GM18526 (cell line): ENCODE results near the gene PKP2.

Experiments
- POLR2A ChIP-seq: IDR thresholded peaks from 3 replicates; pipeline ENCODE4 v1.6.1; 2011; ENCODE audit not compliant: insufficient read length; ENCODE audit errors: extremely low read depth

Gene PKP2

DNA sequence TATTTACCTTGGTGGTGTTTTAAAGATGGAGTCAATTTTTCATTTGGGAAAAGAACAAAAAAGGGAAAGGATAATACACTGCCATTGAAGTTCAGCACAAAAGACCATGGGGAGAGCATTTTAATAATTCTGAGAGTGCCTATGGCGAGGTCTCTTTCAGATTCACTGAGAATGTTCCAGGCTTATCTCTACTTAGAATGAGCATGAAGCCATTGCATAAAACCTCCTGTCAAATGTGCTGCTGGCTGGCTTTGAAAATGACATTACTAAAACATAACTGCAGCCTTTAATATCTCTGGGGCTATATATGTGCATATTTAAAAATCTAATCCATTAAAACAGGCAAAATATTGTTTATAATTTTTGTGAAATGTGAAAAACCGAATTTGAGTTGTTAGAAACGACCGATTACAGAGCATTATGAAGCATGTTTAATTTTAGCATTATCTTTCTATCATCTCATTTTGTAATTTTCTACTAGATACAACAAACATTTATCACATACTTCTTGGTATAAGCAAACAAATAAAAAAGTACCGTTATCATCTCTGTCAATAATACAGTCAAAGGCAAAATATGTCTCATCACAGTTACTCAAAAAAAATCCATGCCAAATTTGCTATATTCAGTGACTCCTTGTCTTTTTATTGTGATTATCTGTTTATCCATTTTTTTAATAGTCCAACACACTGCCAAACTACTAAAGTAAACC is 95.2 kb downstream of the PKP2 start:
- TF ChIP-seq POLR2A = no peak

DNA sequence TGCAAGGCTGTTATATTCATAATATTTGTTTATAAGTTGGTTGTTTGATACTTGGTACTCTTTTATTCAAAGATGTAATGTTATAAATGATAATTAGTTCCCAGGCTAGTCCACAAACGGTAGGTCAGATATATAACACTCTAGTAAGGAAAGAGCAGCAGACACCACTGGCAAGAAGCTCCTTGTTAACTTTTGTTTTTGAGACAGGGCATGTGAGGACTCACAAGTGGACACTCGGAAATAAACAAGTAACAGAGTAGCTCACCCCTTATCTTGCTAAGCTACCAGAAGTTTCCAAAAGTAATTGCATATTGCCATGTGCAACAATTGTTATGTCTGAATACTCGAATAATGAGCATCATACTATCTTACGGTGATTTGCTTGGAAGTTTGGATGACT is 102.3 kb downstream of the PKP2 start:
- TF ChIP-seq POLR2A = no peak

DNA sequence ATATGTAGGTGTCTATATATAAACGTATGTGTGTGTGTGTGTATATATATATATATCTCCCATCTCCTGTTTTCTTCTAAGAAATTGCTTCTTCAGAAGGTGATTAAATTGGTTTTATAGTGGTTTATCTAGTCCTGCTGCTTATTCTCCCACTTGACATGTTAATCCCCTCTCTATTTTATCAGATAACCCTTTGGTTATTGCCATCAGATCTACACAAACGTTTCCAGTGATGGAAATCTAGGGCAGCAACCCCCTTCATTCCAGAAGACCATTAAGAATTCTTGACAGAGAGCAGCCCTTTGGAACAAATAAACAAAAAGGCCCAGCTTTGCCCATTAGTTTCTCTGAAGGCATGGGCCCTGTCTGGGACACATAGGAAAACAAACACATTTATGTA is 106.7 kb downstream of the PKP2 start:
- no peak for TF ChIP-seq POLR2A

DNA sequence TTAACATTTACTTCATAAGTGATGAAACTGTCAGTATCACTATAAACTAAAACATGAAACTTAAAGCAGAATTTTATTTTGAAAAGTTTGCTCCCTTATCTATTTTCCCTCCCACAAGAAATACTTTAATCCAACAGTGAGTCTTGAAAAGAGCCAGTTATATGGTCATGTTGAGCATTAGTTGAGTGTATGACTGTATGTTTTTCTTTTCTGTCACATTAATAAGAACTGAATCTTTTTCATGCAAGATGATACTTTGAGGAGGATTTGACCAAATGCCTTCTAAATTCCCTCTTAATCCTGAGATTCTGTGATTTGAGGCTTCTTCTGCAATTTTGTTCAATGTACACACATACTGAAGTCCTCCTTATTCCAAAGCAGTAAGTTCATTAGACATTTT is 107.1 kb downstream of the PKP2 start:
- TF ChIP-seq POLR2A = no peak

DNA sequence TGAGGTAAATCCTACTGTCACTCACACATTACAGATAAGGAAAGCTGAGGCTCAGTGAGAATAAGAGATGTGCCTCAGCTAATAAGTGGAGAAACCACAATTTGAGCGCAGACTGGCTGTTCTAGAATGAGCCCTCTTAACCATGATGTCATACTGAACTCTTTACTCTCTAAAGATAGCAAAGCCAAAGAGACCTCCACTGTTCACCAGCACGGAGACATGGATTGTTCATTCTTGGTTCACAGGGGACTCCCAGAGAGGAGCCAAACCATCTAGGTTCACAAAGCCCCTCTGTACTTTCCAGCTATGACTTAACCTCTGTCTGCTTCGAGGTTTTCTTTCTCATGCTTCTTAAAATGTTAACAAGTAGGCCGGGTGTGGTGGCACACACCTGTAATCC is 108.2 kb downstream of the PKP2 start:
- TF ChIP-seq POLR2A = no peak

DNA sequence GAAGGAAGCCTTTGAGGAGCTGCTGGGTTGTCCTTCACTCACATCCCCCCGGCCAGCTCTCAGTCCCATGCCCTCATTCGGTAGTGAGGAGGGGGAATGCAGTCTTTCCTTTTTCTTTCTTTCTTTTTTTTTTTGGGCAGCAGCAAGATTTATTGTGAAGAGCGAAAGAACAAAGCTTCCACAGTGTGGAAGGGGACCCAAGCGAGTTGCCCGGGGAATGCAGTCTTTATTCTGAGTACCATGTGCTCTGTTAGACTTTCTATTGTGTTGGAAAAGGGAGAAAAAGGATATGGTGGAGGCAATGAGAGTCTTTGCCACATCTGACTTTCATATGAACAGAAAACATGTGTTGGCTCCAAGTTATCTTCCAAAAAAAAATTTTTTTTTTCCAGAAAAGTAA is 111.0 kb downstream of the PKP2 start:
- TF ChIP-seq POLR2A = no peak

DNA sequence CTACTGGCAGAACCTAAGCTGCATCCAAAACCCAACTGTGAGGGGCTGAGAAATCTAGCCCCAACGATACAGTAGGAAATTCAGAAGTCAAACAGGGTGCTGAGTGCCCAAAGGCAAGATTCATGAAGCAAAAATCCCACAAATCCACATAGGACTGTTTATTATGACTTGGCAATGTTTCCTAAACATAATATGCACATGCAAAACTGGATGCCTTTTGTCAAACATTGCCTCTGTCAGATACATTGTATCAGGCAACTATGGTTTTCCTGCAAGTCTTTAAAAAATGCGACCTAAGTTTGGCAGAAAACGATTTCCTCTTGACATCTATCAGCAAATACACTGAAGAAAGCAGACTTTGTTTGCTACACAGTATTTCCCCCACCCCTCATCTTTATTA is 113.5 kb downstream of the PKP2 start:
- TF ChIP-seq POLR2A = no peak

DNA sequence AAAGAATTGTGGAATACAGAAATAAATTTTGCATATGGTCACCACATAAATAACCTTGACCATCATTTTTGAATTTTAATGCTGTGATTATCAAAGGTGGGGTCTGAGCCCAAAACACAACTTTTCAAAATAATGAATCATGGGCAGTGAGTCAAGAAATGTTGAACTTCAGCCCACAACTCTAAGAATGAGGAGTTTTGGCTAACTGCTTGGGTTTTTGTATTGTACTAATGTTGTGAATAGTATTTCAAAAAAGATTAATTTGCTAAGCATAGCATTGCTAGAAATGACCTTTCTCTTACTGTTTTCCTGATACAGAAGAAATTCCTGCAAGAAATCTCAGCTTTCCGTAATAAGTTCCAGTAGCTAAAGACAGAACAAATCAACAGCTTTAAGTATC is 116.5 kb downstream of the PKP2 start:
- TF ChIP-seq POLR2A = no peak

DNA sequence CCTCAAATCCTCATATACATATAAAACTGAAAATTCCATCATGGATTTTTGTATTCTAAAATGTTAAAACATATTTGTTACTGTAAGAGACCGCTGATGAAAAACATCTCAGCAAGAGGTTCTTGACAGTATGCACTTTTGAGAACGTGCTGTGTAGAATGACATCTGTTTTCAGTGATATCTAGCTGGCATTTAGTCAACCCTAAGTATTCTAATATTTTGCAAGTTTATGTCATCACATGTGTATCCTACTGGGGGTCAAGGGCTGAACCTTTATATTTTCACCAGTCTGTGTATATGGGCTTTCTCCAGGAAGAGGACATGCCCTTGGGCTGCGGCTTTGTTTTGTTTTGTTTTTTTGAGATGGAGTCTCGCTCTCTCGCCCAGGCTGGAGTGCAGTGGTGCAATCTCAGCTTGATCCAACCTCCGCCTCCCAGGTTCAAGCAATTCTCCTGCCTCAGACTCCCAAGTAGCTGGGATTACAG is 118.8 kb downstream of the PKP2 start:
- TF ChIP-seq POLR2A = no peak

DNA sequence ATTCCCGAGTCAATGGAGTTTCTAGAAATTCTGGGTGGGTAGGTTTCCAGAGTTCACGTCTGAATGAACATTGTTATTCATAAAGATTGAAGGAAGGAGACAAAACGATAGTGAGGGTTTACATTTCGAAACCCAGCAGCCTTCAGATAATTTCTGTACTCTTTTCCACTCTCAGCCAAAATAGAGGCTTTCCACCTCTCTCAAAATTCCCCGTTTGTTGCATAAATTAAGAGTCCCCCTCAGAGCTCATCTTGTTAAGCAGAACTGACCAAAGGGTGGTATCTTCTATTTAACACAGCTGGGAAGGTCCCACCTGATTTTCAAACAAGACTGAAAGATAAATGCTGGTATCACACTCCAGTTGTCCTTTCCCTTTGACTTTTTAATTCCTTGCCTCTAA is 119.4 kb downstream of the PKP2 start:
- TF ChIP-seq POLR2A = no peak

DNA sequence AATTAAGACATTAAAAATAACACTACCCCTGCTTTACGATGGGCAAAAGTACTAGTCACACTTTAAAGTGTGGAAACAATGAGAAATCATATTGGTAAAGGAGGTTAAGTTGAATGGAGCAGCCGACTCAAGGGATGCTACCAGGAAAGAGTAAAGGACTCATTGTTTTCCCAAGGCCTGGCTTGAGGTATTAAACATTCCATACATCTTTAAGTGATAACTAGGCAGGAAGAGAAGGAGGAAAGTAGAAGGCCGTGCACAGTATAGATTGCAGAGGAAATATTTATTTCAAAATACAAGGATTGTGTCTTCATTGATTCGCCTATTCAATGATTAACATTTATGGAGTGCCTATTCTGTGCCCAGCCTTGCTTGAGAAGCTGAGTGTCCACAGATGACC is 120.3 kb downstream of the PKP2 start:
- TF ChIP-seq POLR2A = no peak

DNA sequence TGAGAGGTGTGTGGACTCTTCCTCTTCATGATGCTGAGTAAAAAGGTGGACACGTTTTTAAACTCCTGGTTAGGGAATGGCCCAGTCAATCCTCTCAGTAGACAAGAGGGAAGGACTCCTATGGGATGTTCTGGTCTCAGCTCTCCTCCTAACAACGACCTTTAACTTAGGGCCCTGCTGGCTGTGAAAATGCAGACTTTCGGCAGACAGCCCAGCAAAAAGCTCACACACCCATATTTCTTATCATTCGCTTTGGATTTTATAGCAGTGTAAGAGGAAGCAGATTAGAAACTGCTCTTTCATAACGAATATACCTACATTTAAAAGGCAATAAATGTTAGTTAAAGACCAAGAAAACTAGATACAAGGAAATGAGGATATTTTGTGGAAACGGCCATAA is 122.9 kb downstream of the PKP2 start:
- no peak for TF ChIP-seq POLR2A

DNA sequence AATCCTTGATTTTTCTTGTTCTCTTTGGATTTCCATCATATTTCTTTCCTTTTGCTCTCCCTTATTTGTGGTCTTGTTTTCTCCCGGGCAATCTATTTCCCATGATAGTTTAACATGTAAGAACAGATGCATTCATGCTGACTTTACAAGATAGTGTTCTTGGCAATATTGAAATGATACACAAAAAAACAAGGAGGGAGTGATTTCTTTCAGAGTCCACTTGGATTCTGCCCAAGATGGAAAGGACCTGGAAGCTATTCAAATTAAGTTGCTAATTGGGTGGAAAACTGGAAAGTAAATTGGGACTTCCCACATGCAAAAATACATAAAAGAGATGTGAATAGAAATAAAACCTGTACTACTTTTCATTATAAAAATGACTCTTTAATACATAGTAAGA is 126.4 kb downstream of the PKP2 start:
- TF ChIP-seq POLR2A = no peak

DNA sequence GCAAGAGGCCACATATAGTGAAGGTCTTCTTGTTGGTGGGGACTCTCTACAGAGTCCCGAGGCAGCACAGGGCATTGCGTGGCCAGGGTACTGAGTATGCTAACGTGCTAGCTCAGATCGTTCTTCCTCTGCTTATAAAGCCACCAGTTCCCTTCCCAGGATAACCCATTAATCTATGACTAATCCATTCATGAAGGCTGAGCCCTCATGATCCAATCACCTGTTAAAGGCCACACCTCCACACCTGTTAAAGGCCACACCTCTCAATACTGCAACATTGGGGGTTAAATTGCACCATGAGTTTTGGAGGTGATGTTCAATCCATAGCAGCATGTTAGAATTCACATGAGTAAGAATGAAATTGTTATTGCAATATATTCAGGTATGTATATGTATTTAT is 128.1 kb downstream of the PKP2 start:
- TF ChIP-seq POLR2A = no peak

DNA sequence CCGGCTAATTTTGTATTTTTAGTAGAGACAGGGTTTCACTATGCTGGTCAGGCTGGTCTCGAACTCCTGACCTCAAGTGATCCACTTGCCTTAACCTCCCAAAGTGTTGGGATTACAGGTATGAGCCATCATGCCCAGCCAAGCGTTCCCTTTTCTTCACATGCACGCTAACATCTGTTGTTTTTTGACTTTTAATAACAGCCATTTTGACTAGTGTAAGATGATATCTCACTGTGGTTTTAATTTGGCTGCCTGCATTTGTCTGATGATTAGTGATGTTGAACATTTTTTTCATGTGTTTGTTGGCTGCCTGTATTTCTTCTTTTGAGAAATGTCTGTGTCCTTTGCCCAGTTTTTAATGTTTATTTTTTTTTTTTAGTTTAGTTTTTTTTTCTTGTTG is 130.7 kb downstream of the PKP2 start:
- no peak for TF ChIP-seq POLR2A

DNA sequence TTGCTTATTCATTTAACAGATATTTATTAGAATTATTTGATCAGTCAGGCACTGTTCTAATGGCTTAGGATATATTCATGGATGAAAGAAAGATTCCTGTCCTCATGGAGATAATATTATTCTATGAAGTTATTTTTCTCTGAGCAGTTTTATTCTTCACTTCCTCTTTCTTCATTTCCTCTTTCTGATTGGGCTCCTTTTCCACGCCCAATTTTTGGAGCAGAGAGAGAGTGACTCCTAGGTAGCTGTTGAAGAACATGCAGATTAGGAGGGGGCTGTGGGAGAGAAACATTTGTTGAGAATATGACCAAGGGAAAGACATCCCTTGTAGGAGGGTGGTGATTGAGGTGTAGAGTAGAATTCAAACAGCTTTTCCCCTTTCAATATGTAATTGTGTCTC is 134.9 kb downstream of the PKP2 start:
- no peak for TF ChIP-seq POLR2A

DNA sequence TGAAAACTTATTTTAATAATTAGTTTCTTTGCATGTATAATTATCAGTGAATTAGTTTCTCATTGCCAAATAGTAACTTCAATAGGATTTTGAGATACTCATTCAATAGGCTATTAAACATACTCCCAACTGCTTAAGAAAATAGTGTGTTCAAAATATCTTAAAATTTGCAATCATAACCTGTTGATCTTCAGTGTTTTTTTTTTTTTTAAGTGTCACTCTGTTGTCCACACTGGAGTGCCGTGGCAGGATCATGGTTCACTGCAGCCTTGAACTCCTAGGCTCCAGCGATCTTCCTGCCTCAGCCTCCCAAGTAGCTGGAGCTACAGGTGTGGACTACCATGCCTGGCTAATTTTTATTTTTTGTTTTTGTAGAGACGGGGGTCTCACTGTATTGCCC is 139.4 kb downstream of the PKP2 start:
- TF ChIP-seq POLR2A = no peak
